Breast epithelium (tissue), 3 donors: ENCODE data around the gene CDC45.

ENCODE experiments used
- POLR2A ChIP-seq: fragments of 450-650 bp; IDR thresholded peaks from one replicate; pipeline ENCODE4 v1.6.1; 2016; ENCODE audit warnings: antibody characterized with exemption, mild to moderate bottlenecking, moderate library complexity
- POLR2AphosphoS5 ChIP-seq, 3 donors: sonication (generic); formaldehyde crosslinking; IDR thresholded peaks; one replicate each; pipeline ENCODE4 v1.6.1; 2017; ENCODE audit warnings: antibody characterized with exemption in 3 of 3
- TF ChIP-seq, protein P1 (sequence below), 3 donors: fragments of 450-650 bp; IDR thresholded peaks; one replicate each; pipeline ENCODE4 v1.5.1; 2016 to 2017; ENCODE audit warnings: antibody characterized with exemption in 3 of 3, mild to moderate bottlenecking in 3 of 3, moderate library complexity in 3 of 3

GRCh38 chr22:19457828-19458428 is 21.8 kb upstream of the CDC45 start:
- TF ChIP-seq POLR2A, result no peak
- TF ChIP-seq, protein P1, sequence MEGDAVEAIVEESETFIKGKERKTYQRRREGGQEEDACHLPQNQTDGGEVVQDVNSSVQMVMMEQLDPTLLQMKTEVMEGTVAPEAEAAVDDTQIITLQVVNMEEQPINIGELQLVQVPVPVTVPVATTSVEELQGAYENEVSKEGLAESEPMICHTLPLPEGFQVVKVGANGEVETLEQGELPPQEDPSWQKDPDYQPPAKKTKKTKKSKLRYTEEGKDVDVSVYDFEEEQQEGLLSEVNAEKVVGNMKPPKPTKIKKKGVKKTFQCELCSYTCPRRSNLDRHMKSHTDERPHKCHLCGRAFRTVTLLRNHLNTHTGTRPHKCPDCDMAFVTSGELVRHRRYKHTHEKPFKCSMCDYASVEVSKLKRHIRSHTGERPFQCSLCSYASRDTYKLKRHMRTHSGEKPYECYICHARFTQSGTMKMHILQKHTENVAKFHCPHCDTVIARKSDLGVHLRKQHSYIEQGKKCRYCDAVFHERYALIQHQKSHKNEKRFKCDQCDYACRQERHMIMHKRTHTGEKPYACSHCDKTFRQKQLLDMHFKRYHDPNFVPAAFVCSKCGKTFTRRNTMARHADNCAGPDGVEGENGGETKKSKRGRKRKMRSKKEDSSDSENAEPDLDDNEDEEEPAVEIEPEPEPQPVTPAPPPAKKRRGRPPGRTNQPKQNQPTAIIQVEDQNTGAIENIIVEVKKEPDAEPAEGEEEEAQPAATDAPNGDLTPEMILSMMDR (IDR thresholded peaks at IDR 0.05), result no peak
- TF ChIP-seq POLR2AphosphoS5 (IDR thresholded peaks at IDR 0.05), result no peak
